Neural cell (in vitro differentiated cells): Measurements from ENCODE around the gene LDLRAD4. TPM values are rescaled to one million over a fixed set of nuclear protein-coding genes. Genes with fewer than 3 reads are reported as not detected.

Source experiments
- H2AFZ ChIP-seq: fragments of 200-600, 300-800 bp; sonication (generic), shearing (Covaris generic); 2 replicates; pipeline ENCODE4 v1.6.0; 2014; ENCODE audit warnings: low read depth, mild to moderate bottlenecking, antibody characterized with exemption, low read length, moderate library complexity
- H3F3A ChIP-seq: fragments of 200-600 bp; shearing (Covaris generic); 2 replicates; pipeline ENCODE4 v1.6.1; 2016; ENCODE audit warnings: mild to moderate bottlenecking, moderate library complexity, mixed read lengths, antibody characterized with exemption, low read length; ENCODE audit not compliant: insufficient read depth, poor library complexity, severe bottlenecking
- H3K27ac ChIP-seq: fragments of 200-600, 300-800 bp; sonication (generic), shearing (Covaris generic); 2 replicates; pipeline ENCODE4 v1.5.1; 2014; ENCODE audit warnings: mild to moderate bottlenecking, low read length, moderate library complexity
- H3K27me3 ChIP-seq: fragments of 300-800, 200-600 bp; sonication (generic), shearing (Covaris generic); 2 replicates; pipeline ENCODE4 v1.6.0; 2014; ENCODE audit warnings: mild to moderate bottlenecking, low read depth, low read length, moderate library complexity; ENCODE audit not compliant: insufficient read depth
- H3K36me3 ChIP-seq: fragments of 300-800, 200-600 bp; sonication (generic), shearing (Covaris generic); 2 replicates; pipeline ENCODE4 v1.5.1; 2014; ENCODE audit warnings: mild to moderate bottlenecking, antibody characterized with exemption, low read length, moderate library complexity; ENCODE audit not compliant: insufficient read depth
- H3K4me2 ChIP-seq: fragments of 300-800, 200-600 bp; sonication (generic), shearing (Covaris generic); 2 replicates; pipeline ENCODE4 v1.6.0; 2014; ENCODE audit warnings: mild to moderate bottlenecking, low read length
- H3K4me3 ChIP-seq: fragments of 300-800, 200-600 bp; sonication (generic), shearing (Covaris generic); 2 replicates; pipeline ENCODE4 v1.5.1; 2014; ENCODE audit warnings: mild to moderate bottlenecking, low read length, moderate library complexity
- H3K79me2 ChIP-seq: fragments of 200-600 bp; shearing (Covaris generic); replicated peaks from 2 replicates; pipeline ENCODE4 v1.6.0; 2014; ENCODE audit warnings: mild to moderate bottlenecking, low read length, moderate library complexity; ENCODE audit not compliant: insufficient read depth
- H3K9ac ChIP-seq: fragments of 300-800, 200-600 bp; sonication (generic), shearing (Covaris generic); 2 replicates; pipeline ENCODE4 v1.6.1; 2016; ENCODE audit warnings: mild to moderate bottlenecking, low read length, mixed read lengths
- H3K9me2 ChIP-seq: fragments of 200-600 bp; shearing (Covaris generic); 2 replicates; pipeline ENCODE4 v1.6.1; 2016; ENCODE audit warnings: mild to moderate bottlenecking, low read length, mixed read lengths; ENCODE audit not compliant: insufficient read depth
- H3K9me3 ChIP-seq: fragments of 200-600, 300-800 bp; sonication (generic), shearing (Covaris generic); 2 replicates; pipeline ENCODE4 v1.6.1; 2016; ENCODE audit warnings: mild to moderate bottlenecking, mixed run types, low read length, moderate library complexity, mixed read lengths
- H4K20me1 ChIP-seq: fragments of 200-600 bp; shearing (Covaris generic); 2 replicates; pipeline ENCODE4 v1.6.1; 2016; ENCODE audit warnings: mild to moderate bottlenecking, mixed run types; ENCODE audit not compliant: insufficient read depth
- CTCF ChIP-seq: fragments of 450-650 bp; IDR thresholded peaks from 2 replicates; pipeline ENCODE4 v1.5.1; 2014; ENCODE audit warnings: antibody characterized with exemption, mild to moderate bottlenecking, moderate library complexity; ENCODE audit not compliant: poor library complexity, severe bottlenecking
- EP300 ChIP-seq: fragments of 450-650 bp; conservative IDR thresholded peaks from 2 replicates; pipeline ENCODE4 v1.6.1; 2014; ENCODE audit warnings: antibody characterized with exemption, mild to moderate bottlenecking, moderate library complexity; ENCODE audit not compliant: poor library complexity, severe bottlenecking
- EZH2 ChIP-seq: fragments of 200-600, 300-800 bp; shearing (Covaris generic), sonication (generic); IDR thresholded peaks from 2 replicates; pipeline ENCODE4 v1.6.1; 2014; ENCODE audit warnings: antibody characterized with exemption, low read length, borderline replicate concordance, mild to moderate bottlenecking; ENCODE audit not compliant: insufficient read depth, poor library complexity, severe bottlenecking
- MXI1 ChIP-seq: fragments of 450-650 bp; conservative IDR thresholded peaks from 2 replicates; pipeline ENCODE4 v1.6.1; 2014; ENCODE audit warnings: antibody characterized with exemption, mild to moderate bottlenecking; ENCODE audit not compliant: poor library complexity, severe bottlenecking
- POLR2AphosphoS5 ChIP-seq: IDR thresholded peaks from 2 replicates; pipeline ENCODE4 v1.6.1; 2012
- RAD21 ChIP-seq: fragments of 450-650 bp; conservative IDR thresholded peaks from 2 replicates; pipeline ENCODE4 v1.6.1; 2014; ENCODE audit warnings: antibody characterized with exemption, mild to moderate bottlenecking, moderate library complexity
- SMC3 ChIP-seq: fragments of 450-650 bp; conservative IDR thresholded peaks from 2 replicates; pipeline ENCODE4 v1.6.1; 2014; ENCODE audit warnings: antibody characterized with exemption, mild to moderate bottlenecking, moderate library complexity; ENCODE audit not compliant: poor library complexity
- TAF1 ChIP-seq: IDR thresholded peaks from 2 replicates; pipeline ENCODE4 v1.6.1; 2012; ENCODE audit warnings: low read depth
- polyA plus RNA-seq: library from polyadenylated mRNA; depleted of rRNA; stranded (reverse); fragments of >200 nt; gene quantifications from 2 replicates; pipeline ENCODE4 v1.2.3, GENCODE V29; 2014
- TF ChIP-seq, protein P1 (sequence below): IDR thresholded peaks from 2 replicates; pipeline ENCODE4 v1.6.1; 2012; ENCODE audit warnings: borderline replicate concordance

Gene LDLRAD4
- polyA plus RNA-seq, 1 donor from 2014 or later: 3.7 TPM

- H3K9me2 ChIP-seq: no peaks in the 10 kb centered on the region
- H3K27ac ChIP-seq: no peak overlapping the region
- H3F3A ChIP-seq: no peaks in the 10 kb centered on the region
- no peak overlapping the region for H3K9ac ChIP-seq
- no peaks in the 10 kb centered on the region for H3K9me3 ChIP-seq
- H3K4me2 ChIP-seq: no peak overlapping the region
- H3K27me3 ChIP-seq: peaks cover 6% of the 10 kb centered on the region
- no peak overlapping the region for H3K4me3 ChIP-seq
- no peaks in the 10 kb centered on the region for H3K79me2 ChIP-seq
- H3K36me3 ChIP-seq: no peaks in the 10 kb centered on the region
- no peaks in the 10 kb centered on the region for H4K20me1 ChIP-seq
- no peak overlapping the region for H2AFZ ChIP-seq
- TF ChIP-seq MXI1 (no peak), SMC3 (no peak), CTCF (no peak), RAD21 (no peak), TAF1 (no peak), EZH2 (no peak), POLR2AphosphoS5 (no peak), EP300 (no peak)
- TF ChIP-seq, protein P1, sequence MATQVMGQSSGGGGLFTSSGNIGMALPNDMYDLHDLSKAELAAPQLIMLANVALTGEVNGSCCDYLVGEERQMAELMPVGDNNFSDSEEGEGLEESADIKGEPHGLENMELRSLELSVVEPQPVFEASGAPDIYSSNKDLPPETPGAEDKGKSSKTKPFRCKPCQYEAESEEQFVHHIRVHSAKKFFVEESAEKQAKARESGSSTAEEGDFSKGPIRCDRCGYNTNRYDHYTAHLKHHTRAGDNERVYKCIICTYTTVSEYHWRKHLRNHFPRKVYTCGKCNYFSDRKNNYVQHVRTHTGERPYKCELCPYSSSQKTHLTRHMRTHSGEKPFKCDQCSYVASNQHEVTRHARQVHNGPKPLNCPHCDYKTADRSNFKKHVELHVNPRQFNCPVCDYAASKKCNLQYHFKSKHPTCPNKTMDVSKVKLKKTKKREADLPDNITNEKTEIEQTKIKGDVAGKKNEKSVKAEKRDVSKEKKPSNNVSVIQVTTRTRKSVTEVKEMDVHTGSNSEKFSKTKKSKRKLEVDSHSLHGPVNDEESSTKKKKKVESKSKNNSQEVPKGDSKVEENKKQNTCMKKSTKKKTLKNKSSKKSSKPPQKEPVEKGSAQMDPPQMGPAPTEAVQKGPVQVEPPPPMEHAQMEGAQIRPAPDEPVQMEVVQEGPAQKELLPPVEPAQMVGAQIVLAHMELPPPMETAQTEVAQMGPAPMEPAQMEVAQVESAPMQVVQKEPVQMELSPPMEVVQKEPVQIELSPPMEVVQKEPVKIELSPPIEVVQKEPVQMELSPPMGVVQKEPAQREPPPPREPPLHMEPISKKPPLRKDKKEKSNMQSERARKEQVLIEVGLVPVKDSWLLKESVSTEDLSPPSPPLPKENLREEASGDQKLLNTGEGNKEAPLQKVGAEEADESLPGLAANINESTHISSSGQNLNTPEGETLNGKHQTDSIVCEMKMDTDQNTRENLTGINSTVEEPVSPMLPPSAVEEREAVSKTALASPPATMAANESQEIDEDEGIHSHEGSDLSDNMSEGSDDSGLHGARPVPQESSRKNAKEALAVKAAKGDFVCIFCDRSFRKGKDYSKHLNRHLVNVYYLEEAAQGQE: no peak
Measured at GRCh38 chr18:13225261-13225660, 6.7 kb downstream of the LDLRAD4 start.

DNA sequence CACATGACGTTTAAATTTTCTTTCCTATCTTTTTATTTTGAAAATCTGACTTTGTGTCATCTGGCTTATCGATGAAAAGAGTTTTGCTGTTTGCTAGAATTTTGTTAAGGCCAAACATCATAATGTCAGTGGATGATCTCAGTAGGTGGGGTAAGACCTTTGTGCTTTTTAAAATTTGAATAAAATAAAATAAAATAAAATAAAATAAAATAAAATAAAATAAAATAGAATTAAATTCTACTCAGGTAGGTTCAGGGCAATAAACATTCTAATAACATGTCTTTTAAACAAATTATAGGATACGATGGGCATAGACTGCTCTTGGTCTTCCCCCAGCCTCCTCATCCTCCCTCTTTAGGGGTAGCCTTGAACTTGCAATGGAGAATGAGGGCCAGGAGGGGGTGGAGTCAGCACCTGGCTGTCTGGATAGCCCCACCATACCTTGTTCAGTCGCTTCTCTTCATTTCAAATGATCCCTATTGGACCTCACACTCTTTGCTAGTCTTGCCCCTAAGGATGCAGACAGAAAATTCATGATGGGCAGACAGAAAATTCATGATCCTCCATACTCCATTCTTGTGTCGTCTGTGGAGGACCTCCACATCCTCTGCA lies 8.1 kb downstream of the LDLRAD4 start:
- Histone ChIP-seq H3K36me3 (no peaks in the 10 kb centered on the region), H3K79me2 (no peaks in the 10 kb centered on the region), H3K27me3 (no peaks in the 10 kb centered on the region), H3K9me2 (no peaks in the 10 kb centered on the region), H3K4me3 (no peak overlapping the region), H3K9ac (no peak overlapping the region), H3F3A (no peaks in the 10 kb centered on the region), H2AFZ (no peak overlapping the region), H3K27ac (no peak overlapping the region), H4K20me1 (no peaks in the 10 kb centered on the region), H3K4me2 (no peak overlapping the region), H3K9me3 (no peaks in the 10 kb centered on the region)
- TF ChIP-seq CTCF: no peak
- TF ChIP-seq, protein P1: no peak
- no peak for TF ChIP-seq EP300
- TF ChIP-seq SMC3: no peak
- TF ChIP-seq EZH2: no peak
- TF ChIP-seq MXI1: no peak
- TF ChIP-seq POLR2AphosphoS5: no peak
- TF ChIP-seq RAD21: no peak
- TF ChIP-seq TAF1: no peak
